GM10248 (cell line): Measurements from ENCODE around the gene STAB1.

Experiments used
- CTCF ChIA-PET: fragments of 300-600 bp; sonication (Branson Sonifier 250); formaldehyde crosslinking; extraction: SDS; loops from one replicate; lab custom pipeline; 2021; ENCODE audit warnings: antibody characterized with exemption; lab: Yijun Ruan, JAX
- POLR2A ChIA-PET: fragments of 350-650 bp; sonication (Branson Sonifier 250); formaldehyde crosslinking; extraction: SDS; loops from one replicate; lab custom pipeline; 2020; ENCODE audit warnings: antibody characterized with exemption; lab: Yijun Ruan, JAX
- DNase-seq: peaks from one replicate; pipeline ENCODE4 v3.0.0; 2012; ENCODE audit errors: extremely low spot score
- CTCF ChIP-seq: IDR thresholded peaks from 2 replicates; pipeline ENCODE4 v1.5.1; 2012; ENCODE audit warnings: mild to moderate bottlenecking, low read depth; ENCODE audit errors: extremely low read depth, missing control alignments, control extremely low read depth

STAB1 gene

GRCh38 chr3:52512105-52512504 lies 17.0 kb downstream of the STAB1 start:
- ChIA-PET CTCF (interaction anchor here (1.6 kb wide), 1 partner anchor 9 kb away, joined by 3 read pairs; no protein-coding TSS in a partner anchor), POLR2A (no interaction called here)
- DNase-seq, result no peak
- no peak for TF ChIP-seq CTCF

- TF ChIP-seq CTCF, result no peak
- POLR2A ChIA-PET, result no interaction called here
- CTCF ChIA-PET, result interaction anchor here (0.7 to 1.6 kb wide), 2 partner anchors 9 to 40 kb away, joined by 3 read pairs; no protein-coding TSS in a partner anchor
- no peak for DNase-seq
Measured at GRCh38 chr3:52512727-52513126, 17.6 kb downstream of the STAB1 start.

GRCh38 chr3:52513281-52513680 lies 18.1 kb downstream of the STAB1 start:
- ChIA-PET POLR2A (no interaction called here), CTCF (interaction anchor here (0.7 kb wide), 1 partner anchor 41 kb away, joined by 3 read pairs; no protein-coding TSS in a partner anchor)
- TF ChIP-seq CTCF, result no peak
- no peak for DNase-seq

GRCh38 chr3:52514576-52514975 lies 19.4 kb downstream of the STAB1 start:
- no peak for TF ChIP-seq CTCF
- ChIA-PET CTCF (no interaction called here), POLR2A (no interaction called here)
- no peak for DNase-seq

- ChIA-PET POLR2A (no interaction called here), CTCF (no interaction called here)
- no peak for TF ChIP-seq CTCF
- no peak for DNase-seq
Measured at GRCh38 chr3:52515192-52515591, 20.1 kb downstream of the STAB1 start.

- CTCF ChIA-PET, result interaction anchor here (0.9 kb wide), 1 partner anchor 26 kb away, joined by 3 read pairs; no protein-coding TSS in a partner anchor
- DNase-seq, result no peak
- TF ChIP-seq CTCF, result no peak
- POLR2A ChIA-PET, result interaction anchor here (0.8 kb wide), 1 partner anchor 19 kb away, joined by 3 read pairs; the partner anchor contains the start of gene UQCC5
Measured at GRCh38 chr3:52516509-52517195, 21.5 kb downstream of the STAB1 start.
